Measurements from ENCODE around the gene LRRK2.
A peak's percentile ranks its signal among the peaks of the same experiment; 100 is the strongest.

The LRRK2 gene

DNA sequence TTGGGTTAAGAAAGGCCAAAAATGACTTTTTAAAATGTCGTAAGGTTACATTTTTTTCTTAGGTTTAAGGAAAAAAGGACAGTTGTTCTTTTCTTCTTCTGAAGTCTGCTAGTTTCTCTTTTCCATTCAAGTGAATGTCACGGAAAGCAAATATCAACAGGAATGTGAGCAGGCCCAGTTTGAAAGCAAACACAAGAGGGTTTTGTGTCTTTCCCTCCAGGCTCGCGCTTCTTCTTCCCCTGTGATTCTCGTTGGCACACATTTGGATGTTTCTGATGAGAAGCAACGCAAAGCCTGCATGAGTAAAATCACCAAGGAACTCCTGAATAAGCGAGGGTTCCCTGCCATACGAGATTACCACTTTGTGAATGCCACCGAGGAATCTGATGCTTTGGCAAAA lies 85.4 kb downstream of the LRRK2 start:
- Histone ChIP-seq H3K4me3 (no peak overlapping the region), H3K9me3 (ENCODE audit: low read depth, low read length) (no peaks in the 10 kb centered on the region), H3K36me3 (ENCODE audit: insufficient read depth, low read length) (no peaks in the 10 kb centered on the region; the same call in 1 of the 2 replicates), H3K9ac (ENCODE audit: insufficient read length) (no peak overlapping the region), H3K27ac (no peak overlapping the region)
- no peak for TF ChIP-seq EZH2 (IDR thresholded peaks at IDR 0.05)
- no peak for TF ChIP-seq FOXP2 (optimal IDR thresholded peaks at IDR 0.05; ENCODE audit: control extremely low read depth, extremely low read length, insufficient read depth)
- TF ChIP-seq POLR2AphosphoS5 (IDR thresholded peaks at IDR 0.05; ENCODE audit: borderline replicate concordance, low read depth, low read length), result no peak
- DNase-seq (ENCODE audit: low read depth, low spot score), result no peak

DNA sequence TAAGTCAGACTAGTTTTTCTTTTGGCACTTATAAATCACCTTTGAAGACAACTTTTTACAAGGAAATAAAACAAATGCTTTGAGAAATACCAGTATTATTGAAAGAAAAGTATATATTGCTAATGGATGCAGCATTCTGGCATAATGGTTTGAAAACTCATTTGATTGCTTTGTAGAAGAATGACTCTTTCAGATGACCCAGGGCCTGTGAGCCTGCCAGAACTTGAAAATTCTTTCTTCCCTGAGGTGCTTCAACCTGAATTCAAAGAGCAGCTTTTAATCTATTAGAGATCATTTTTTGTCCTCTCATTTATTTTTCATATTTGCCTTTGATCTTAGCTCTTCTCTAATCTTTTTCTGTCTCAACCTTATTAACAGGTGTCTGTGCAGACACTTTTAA lies 87.4 kb downstream of the LRRK2 start:
- DNase-seq (ENCODE audit: low read depth, low spot score), result no peak
- no peak overlapping the region for H3K4me3 ChIP-seq
- H3K9me3 ChIP-seq (ENCODE audit: low read depth, low read length), result no peaks in the 10 kb centered on the region
- H3K27ac ChIP-seq, result 0 out of 2 replicates have a peak overlapping the region, but pooled peaks have one; percentile 35
- H3K36me3 ChIP-seq (ENCODE audit: insufficient read depth, low read length), result no peaks in the 10 kb centered on the region; the same call in 1 of the 2 replicates
- no peak for TF ChIP-seq FOXP2 (optimal IDR thresholded peaks at IDR 0.05; ENCODE audit: control extremely low read depth, extremely low read length, insufficient read depth)
- TF ChIP-seq EZH2 (IDR thresholded peaks at IDR 0.05), result no peak
- no peak for TF ChIP-seq POLR2AphosphoS5 (IDR thresholded peaks at IDR 0.05; ENCODE audit: borderline replicate concordance, low read depth, low read length)
- no peak overlapping the region for H3K9ac ChIP-seq (ENCODE audit: insufficient read length)

DNA sequence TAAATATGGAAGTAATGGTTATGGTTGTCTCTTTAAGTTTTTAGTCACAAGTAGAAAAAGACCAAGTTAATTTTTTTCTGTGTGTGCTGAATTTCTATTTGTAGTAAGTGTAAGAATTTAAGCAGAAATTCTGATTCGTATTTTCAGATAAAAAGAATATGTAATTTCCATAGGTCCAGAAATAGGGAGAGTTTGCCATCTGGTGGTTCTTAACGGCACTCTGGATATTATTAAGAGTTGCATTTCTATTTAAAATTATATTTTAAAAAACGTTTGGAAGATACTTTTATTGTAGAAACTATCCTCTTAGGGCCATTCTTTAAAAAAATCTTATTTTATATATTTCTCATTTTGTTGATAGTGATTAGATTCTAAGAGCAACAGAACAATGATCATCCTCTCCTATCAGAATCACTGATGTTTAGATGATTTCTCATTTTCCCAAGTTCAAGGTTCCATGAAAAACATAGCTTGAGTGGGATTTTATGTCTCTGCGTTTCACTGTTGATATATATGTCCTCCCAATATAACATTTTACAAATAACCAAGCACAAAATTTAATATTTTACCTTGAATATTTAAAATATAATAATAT lies 88.3 kb downstream of the LRRK2 start:
- Histone ChIP-seq H3K9ac (ENCODE audit: insufficient read length) (peak overlapping the region; percentile 51), H3K27ac (peak overlapping the region; percentile 35; the same call in 1 of the 2 replicates), H3K4me3 (peak overlapping the region; percentile 45), H3K36me3 (ENCODE audit: insufficient read depth, low read length) (no peaks in the 10 kb centered on the region; the same call in 1 of the 2 replicates), H3K9me3 (ENCODE audit: low read depth, low read length) (no peaks in the 10 kb centered on the region)
- TF ChIP-seq FOXP2 (optimal IDR thresholded peaks at IDR 0.05; ENCODE audit: control extremely low read depth, extremely low read length, insufficient read depth) (no peak), EZH2 (IDR thresholded peaks at IDR 0.05) (no peak), POLR2AphosphoS5 (IDR thresholded peaks at IDR 0.05; ENCODE audit: borderline replicate concordance, low read depth, low read length) (no peak)
- DNase-seq (ENCODE audit: low read depth, low spot score), result no peak

GRCh38 chr12:40313928-40314327 lies 89.1 kb downstream of the LRRK2 start:
- Histone ChIP-seq H3K27ac (peak overlapping the region; percentile 61), H3K36me3 (ENCODE audit: insufficient read depth, low read length) (no peaks in the 10 kb centered on the region; the same call in 1 of the 2 replicates), H3K9ac (ENCODE audit: insufficient read length) (peak overlapping the region; percentile 51), H3K9me3 (ENCODE audit: low read depth, low read length) (no peaks in the 10 kb centered on the region), H3K4me3 (peak overlapping the region; percentile 45)
- no peak for DNase-seq (ENCODE audit: low read depth, low spot score)
- TF ChIP-seq EZH2 (IDR thresholded peaks at IDR 0.05), result no peak
- TF ChIP-seq FOXP2 (optimal IDR thresholded peaks at IDR 0.05; ENCODE audit: control extremely low read depth, extremely low read length, insufficient read depth), result no peak
- no peak for TF ChIP-seq POLR2AphosphoS5 (IDR thresholded peaks at IDR 0.05; ENCODE audit: borderline replicate concordance, low read depth, low read length)

DNA sequence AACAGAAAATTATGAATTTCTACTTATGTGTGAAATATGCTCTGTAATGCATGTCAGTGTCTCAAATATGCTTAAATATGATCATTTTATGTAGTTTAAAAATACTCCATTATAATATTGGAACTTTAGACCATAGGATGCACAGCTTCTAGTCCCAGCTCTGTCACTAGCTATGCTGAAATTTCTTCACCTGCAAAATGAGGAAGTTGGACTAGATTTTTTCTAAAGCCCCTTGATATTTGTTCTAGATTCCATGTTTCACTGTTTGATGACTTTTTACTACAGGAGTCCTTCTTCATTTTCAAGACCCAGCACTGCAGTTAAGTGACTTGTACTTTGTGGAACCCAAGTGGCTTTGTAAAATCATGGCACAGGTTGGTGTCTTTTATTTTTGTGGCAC lies 90.1 kb downstream of the LRRK2 start:
- Histone ChIP-seq H3K36me3 (ENCODE audit: insufficient read depth, low read length) (no peaks in the 10 kb centered on the region; the same call in 1 of the 2 replicates), H3K9ac (ENCODE audit: insufficient read length) (no peak overlapping the region), H3K9me3 (ENCODE audit: low read depth, low read length) (no peaks in the 10 kb centered on the region), H3K27ac (no peak overlapping the region; the same call in 1 of the 2 replicates), H3K4me3 (no peak overlapping the region)
- TF ChIP-seq FOXP2 (optimal IDR thresholded peaks at IDR 0.05; ENCODE audit: control extremely low read depth, extremely low read length, insufficient read depth) (no peak), EZH2 (IDR thresholded peaks at IDR 0.05) (no peak), POLR2AphosphoS5 (IDR thresholded peaks at IDR 0.05; ENCODE audit: borderline replicate concordance, low read depth, low read length) (no peak)
- DNase-seq (ENCODE audit: low read depth, low spot score), result no peak

DNA sequence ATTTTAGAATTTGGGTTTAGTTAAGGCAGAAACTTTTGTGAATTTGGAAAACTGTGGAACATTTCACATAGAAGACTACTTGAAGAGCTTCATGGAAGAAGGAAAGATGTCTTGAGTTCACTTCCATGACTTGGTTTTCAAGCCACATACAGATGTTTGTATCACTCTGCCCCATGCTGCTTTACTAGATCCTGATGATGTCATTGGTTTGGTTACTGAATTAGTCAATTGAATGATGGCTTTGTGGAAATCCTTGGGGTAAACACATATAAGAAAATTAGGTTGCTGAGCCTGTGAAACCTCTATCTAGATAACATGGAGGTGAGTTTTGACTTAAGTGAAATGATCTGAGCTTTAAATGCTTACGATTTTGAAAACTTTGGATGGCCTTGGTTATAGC lies 90.6 kb downstream of the LRRK2 start:
- Histone ChIP-seq H3K27ac (no peak overlapping the region), H3K4me3 (no peak overlapping the region), H3K9ac (ENCODE audit: insufficient read length) (no peak overlapping the region), H3K9me3 (ENCODE audit: low read depth, low read length) (no peaks in the 10 kb centered on the region), H3K36me3 (ENCODE audit: insufficient read depth, low read length) (no peaks in the 10 kb centered on the region; the same call in 1 of the 2 replicates)
- no peak for DNase-seq (ENCODE audit: low read depth, low spot score)
- TF ChIP-seq EZH2 (IDR thresholded peaks at IDR 0.05) (no peak), FOXP2 (optimal IDR thresholded peaks at IDR 0.05; ENCODE audit: control extremely low read depth, extremely low read length, insufficient read depth) (no peak), POLR2AphosphoS5 (IDR thresholded peaks at IDR 0.05; ENCODE audit: borderline replicate concordance, low read depth, low read length) (no peak)

- TF ChIP-seq EZH2 (IDR thresholded peaks at IDR 0.05) (no peak), POLR2AphosphoS5 (IDR thresholded peaks at IDR 0.05; ENCODE audit: borderline replicate concordance, low read depth, low read length) (no peak), FOXP2 (optimal IDR thresholded peaks at IDR 0.05; ENCODE audit: control extremely low read depth, extremely low read length, insufficient read depth) (no peak)
- DNase-seq (ENCODE audit: low read depth, low spot score), result no peak
- Histone ChIP-seq H3K9ac (ENCODE audit: insufficient read length) (no peak overlapping the region), H3K9me3 (ENCODE audit: low read depth, low read length) (no peaks in the 10 kb centered on the region; the same call in 1 of the 2 replicates), H3K27ac (no peak overlapping the region), H3K36me3 (ENCODE audit: insufficient read depth, low read length) (no peaks in the 10 kb centered on the region), H3K4me3 (no peak overlapping the region)
Observed at GRCh38 chr12:40324261-40324660, 99.5 kb downstream of the LRRK2 start.

DNA sequence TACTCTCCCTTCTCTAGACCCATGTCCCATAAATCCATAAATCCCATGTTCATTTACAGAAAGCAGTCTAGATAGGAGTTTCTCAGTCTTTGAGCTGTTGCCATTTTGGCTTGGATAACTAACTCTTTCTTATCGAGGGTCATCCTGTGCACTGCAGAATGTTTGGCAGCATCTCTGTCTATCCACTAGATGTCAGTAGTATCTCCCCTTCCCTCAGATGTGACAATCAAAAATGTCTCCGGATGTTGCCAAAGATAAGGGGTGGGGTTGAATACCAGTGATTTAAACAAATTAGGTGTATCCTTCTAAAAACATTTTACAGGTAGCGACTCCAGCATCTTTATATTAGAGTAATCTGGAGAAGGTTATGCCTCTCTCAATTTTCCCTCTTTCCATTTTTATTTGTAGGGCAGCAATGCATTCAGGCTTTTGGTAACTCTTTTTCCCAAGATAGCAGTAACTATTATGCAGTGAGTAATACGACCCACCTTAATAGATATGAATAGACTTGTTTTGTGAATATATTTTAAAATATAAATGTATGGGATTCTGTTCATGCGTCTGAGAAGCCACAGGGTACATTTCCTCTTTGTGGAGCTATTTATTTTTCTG lies 100.7 kb downstream of the LRRK2 start:
- Histone ChIP-seq H3K4me3 (no peak overlapping the region), H3K9ac (ENCODE audit: insufficient read length) (no peak overlapping the region), H3K9me3 (ENCODE audit: low read depth, low read length) (peaks cover 5% of the 10 kb centered on the region; the same call in 1 of the 2 replicates), H3K27ac (no peak overlapping the region), H3K36me3 (ENCODE audit: insufficient read depth, low read length) (peaks cover 4% of the 10 kb centered on the region; the same call in 1 of the 2 replicates)
- TF ChIP-seq FOXP2 (optimal IDR thresholded peaks at IDR 0.05; ENCODE audit: control extremely low read depth, extremely low read length, insufficient read depth) (no peak), POLR2AphosphoS5 (IDR thresholded peaks at IDR 0.05; ENCODE audit: borderline replicate concordance, low read depth, low read length) (no peak), EZH2 (IDR thresholded peaks at IDR 0.05) (no peak)
- no peak for DNase-seq (ENCODE audit: low read depth, low spot score)
